ENCODE measurements around the gene PHLPP1.

The PHLPP1 gene

GRCh38 chr18:62952807-62953206 is 237.5 kb downstream of the PHLPP1 start:
- no peak for TF ChIP-seq CTCF (IDR thresholded peaks at IDR 0.05)
- Histone ChIP-seq H3K27ac (no peak overlapping the region), H3K4me1 (no peaks in the 10 kb centered on the region)

GRCh38 chr18:62953663-62954062 is 238.3 kb downstream of the PHLPP1 start:
- no peaks in the 10 kb centered on the region for H3K36me3 ChIP-seq (ENCODE audit: control insufficient read depth, insufficient read depth, low read length)
- no peak overlapping the region for H3K9ac ChIP-seq
- no peaks in the 10 kb centered on the region for H3K79me2 ChIP-seq
- H2AFZ ChIP-seq, result no peak overlapping the region
- no peak overlapping the region for H3K4me2 ChIP-seq (ENCODE audit: low read length)
- H3K27me3 ChIP-seq (ENCODE audit: control insufficient read depth, insufficient read depth, low read length), result no peaks in the 10 kb centered on the region
- no peaks in the 10 kb centered on the region for H3K9me3 ChIP-seq (ENCODE audit: control insufficient read depth, low read length)
- H3K27ac ChIP-seq, result no peak overlapping the region
- H3K4me1 ChIP-seq, result no peaks in the 10 kb centered on the region
- no peak overlapping the region for H3K4me3 ChIP-seq (ENCODE audit: low read depth, low read length)
- TF ChIP-seq CTCF (IDR thresholded peaks at IDR 0.05), result no peak

More at GRCh38 chr18:62952807-62953206, 237.5 kb downstream of the PHLPP1 start:
- H3K4me2 ChIP-seq (ENCODE audit: low read length), result no peak overlapping the region
- H3K27me3 ChIP-seq (ENCODE audit: control insufficient read depth, insufficient read depth, low read length), result no peaks in the 10 kb centered on the region
- H3K4me3 ChIP-seq (ENCODE audit: low read depth, low read length), result no peak overlapping the region
- no peaks in the 10 kb centered on the region for H3K79me2 ChIP-seq
- H3K36me3 ChIP-seq (ENCODE audit: control insufficient read depth, insufficient read depth, low read length), result no peaks in the 10 kb centered on the region
- no peak overlapping the region for H3K9ac ChIP-seq
- H3K9me3 ChIP-seq (ENCODE audit: control insufficient read depth, low read length), result no peaks in the 10 kb centered on the region
- H2AFZ ChIP-seq, result no peak overlapping the region

- no peak overlapping the region for H2AFZ ChIP-seq
- no peak overlapping the region for H3K27ac ChIP-seq
- no peaks in the 10 kb centered on the region for H3K9me3 ChIP-seq (ENCODE audit: control insufficient read depth, low read length)
- H3K4me2 ChIP-seq (ENCODE audit: low read length), result no peak overlapping the region
- H3K4me3 ChIP-seq (ENCODE audit: low read depth, low read length), result no peak overlapping the region
- no peak overlapping the region for H3K9ac ChIP-seq
- no peaks in the 10 kb centered on the region for H3K4me1 ChIP-seq
- H3K36me3 ChIP-seq (ENCODE audit: control insufficient read depth, insufficient read depth, low read length), result no peaks in the 10 kb centered on the region
- H3K79me2 ChIP-seq, result no peaks in the 10 kb centered on the region
- TF ChIP-seq CTCF (IDR thresholded peaks at IDR 0.05), result no peak
- no peaks in the 10 kb centered on the region for H3K27me3 ChIP-seq (ENCODE audit: control insufficient read depth, insufficient read depth, low read length)
Observed at GRCh38 chr18:62954366-62954765, 239.0 kb downstream of the PHLPP1 start.

GRCh38 chr18:62957885-62958472 is 242.6 kb downstream of the PHLPP1 start:
- no peak overlapping the region for H3K4me2 ChIP-seq (ENCODE audit: low read length)
- no peaks in the 10 kb centered on the region for H3K79me2 ChIP-seq
- H3K4me1 ChIP-seq, result no peaks in the 10 kb centered on the region
- no peak overlapping the region for H3K4me3 ChIP-seq (ENCODE audit: low read depth, low read length)
- peak; percentile 20 for TF ChIP-seq CTCF (IDR thresholded peaks at IDR 0.05)
- no peak overlapping the region for H3K9ac ChIP-seq
- H3K27me3 ChIP-seq (ENCODE audit: control insufficient read depth, insufficient read depth, low read length), result no peaks in the 10 kb centered on the region
- H3K9me3 ChIP-seq (ENCODE audit: control insufficient read depth, low read length), result no peaks in the 10 kb centered on the region
- H3K27ac ChIP-seq, result no peak overlapping the region
- H2AFZ ChIP-seq, result no peak overlapping the region
- H3K36me3 ChIP-seq (ENCODE audit: control insufficient read depth, insufficient read depth, low read length), result no peaks in the 10 kb centered on the region

GRCh38 chr18:62959481-62959880 is 244.1 kb downstream of the PHLPP1 start:
- Histone ChIP-seq H3K4me2 (ENCODE audit: low read length) (no peak overlapping the region), H3K79me2 (no peaks in the 10 kb centered on the region), H2AFZ (no peak overlapping the region), H3K27me3 (ENCODE audit: control insufficient read depth, insufficient read depth, low read length) (no peaks in the 10 kb centered on the region), H3K27ac (no peak overlapping the region), H3K4me3 (ENCODE audit: low read depth, low read length) (no peak overlapping the region), H3K9ac (no peak overlapping the region), H3K36me3 (ENCODE audit: control insufficient read depth, insufficient read depth, low read length) (no peaks in the 10 kb centered on the region), H3K4me1 (no peaks in the 10 kb centered on the region), H3K9me3 (ENCODE audit: control insufficient read depth, low read length) (no peaks in the 10 kb centered on the region)
- TF ChIP-seq CTCF (IDR thresholded peaks at IDR 0.05), result no peak
